PC-9 (cell line): ENCODE results near the gene CLDN5. TPM values are rescaled to one million over a fixed set of nuclear protein-coding genes. Genes with fewer than 3 reads are reported as not detected.

Experiments used
- BruUV-seq: library from RNA; stranded (reverse); fragments of 400-500 nt; replicated peaks from 2 replicates; lab custom pipeline; 2021; lab: Mats Ljungman, UMichigan
- CTCF ChIA-PET: fragments of 300-600 bp; sonication (Branson Sonifier 250); formaldehyde crosslinking; loops from one replicate; lab custom pipeline; 2022; ENCODE audit warnings: antibody characterized with exemption; lab: Charles Lee
- POLR2A ChIA-PET: fragments of 300-600 bp; sonication (Branson Sonifier 250); formaldehyde crosslinking; loops from one replicate; lab custom pipeline; 2022; ENCODE audit warnings: antibody characterized with exemption; ENCODE audit not compliant: unreplicated experiment; lab: Charles Lee
- DNase-seq, 2 experiments: peaks; one replicate each; pipeline versions ENCODE4 v3.0.0 to v3.0.0-alpha.2; 2015 to 2022; ENCODE audit warnings: mixed read lengths in 1 of 2
- H2AFZ ChIP-seq: fragments of 200-600 bp; sonication (generic); 2 replicates; pipeline ENCODE4 v1.8.1; 2017; ENCODE audit warnings: antibody characterized with exemption
- H3F3A ChIP-seq: fragments of 200-600 bp; sonication (generic); 2 replicates; pipeline ENCODE4 v1.8.1; 2017; ENCODE audit warnings: antibody characterized with exemption, mild to moderate bottlenecking, low read depth; ENCODE audit not compliant: insufficient read depth
- H3K27ac ChIP-seq: fragments of 200-600 bp; sonication (generic); 2 replicates; pipeline ENCODE4 v1.6.1; 2016; ENCODE audit warnings: mixed run types
- H3K27me3 ChIP-seq: fragments of 200-600 bp; sonication (generic); 2 replicates; pipeline ENCODE4 v1.6.1; 2016; ENCODE audit warnings: low read depth, mixed run types; ENCODE audit not compliant: insufficient read depth
- H3K36me3 ChIP-seq: fragments of 200-600 bp; sonication (generic); 2 replicates; pipeline ENCODE4 v1.6.1; 2016; ENCODE audit warnings: low read depth, mixed run types
- H3K4me1 ChIP-seq: fragments of 200-600 bp; sonication (generic); replicated peaks from 2 replicates; pipeline ENCODE4 v1.6.1; 2016; ENCODE audit warnings: mixed run types; ENCODE audit not compliant: insufficient read depth
- H3K4me2 ChIP-seq: fragments of 200-600 bp; sonication (generic); 2 replicates; pipeline ENCODE4 v1.6.1; 2017; ENCODE audit warnings: mixed run types
- H3K4me3 ChIP-seq: fragments of 200-600 bp; sonication (generic); 2 replicates; pipeline ENCODE4 v1.6.1; 2016; ENCODE audit warnings: mixed run types
- H3K79me2 ChIP-seq: fragments of 200-600 bp; sonication (generic); 2 replicates; pipeline ENCODE4 v1.6.1; 2017; ENCODE audit warnings: low read depth, mixed run types
- H3K9me2 ChIP-seq: fragments of 200-600 bp; sonication (generic); 2 replicates; pipeline ENCODE4 v1.8.1; 2017; ENCODE audit warnings: mild to moderate bottlenecking; ENCODE audit not compliant: insufficient read depth
- H3K9me3 ChIP-seq: fragments of 200-600 bp; sonication (generic); 2 replicates; pipeline ENCODE4 v1.8.1; 2016; ENCODE audit warnings: low read depth; ENCODE audit not compliant: insufficient read depth
- H4K20me1 ChIP-seq: fragments of 200-600 bp; sonication (generic); 2 replicates; pipeline ENCODE4 v1.8.1; 2017; ENCODE audit not compliant: insufficient read depth
- CTCF ChIP-seq: fragments of 200-600 bp; sonication (generic); conservative IDR thresholded peaks from 2 replicates; pipeline ENCODE4 v1.6.1; 2017; ENCODE audit warnings: mixed run types, antibody characterized with exemption, mild to moderate bottlenecking, moderate library complexity
- EZH2 ChIP-seq: fragments of 200-600 bp; sonication (generic); IDR thresholded peaks from 2 replicates; pipeline ENCODE4 v1.8.0; 2017; ENCODE audit warnings: antibody characterized with exemption, low read depth
- intact Hi-C: fragments of 100-400 bp; cut with micrococcal nuclease; formaldehyde crosslinking; loops from one replicate; pipeline ENCODE4 v1.10.0; 2022; ENCODE audit not compliant: unreplicated experiment
- total RNA-seq: library from RNA; stranded (reverse); gene quantifications from 2 replicates; pipeline ENCODE4 v1.2.3, GENCODE V29; 2021

The CLDN5 gene
- total RNA-seq, 1 experiment from 2014 or later = not detected

- Histone ChIP-seq H4K20me1 (no peaks in the 10 kb centered on the region), H3K27ac (no peak overlapping the region), H3K36me3 (no peaks in the 10 kb centered on the region), H3K9me3 (no peaks in the 10 kb centered on the region), H3K27me3 (no peaks in the 10 kb centered on the region), H3K4me2 (no peak overlapping the region), H2AFZ (no peak overlapping the region), H3F3A (no peaks in the 10 kb centered on the region), H3K4me1 (no peaks in the 10 kb centered on the region), H3K79me2 (no peaks in the 10 kb centered on the region), H3K4me3 (no peak overlapping the region), H3K9me2 (no peaks in the 10 kb centered on the region)
- TF ChIP-seq EZH2 (no peak), CTCF (no peak)
- intact Hi-C loops = no loop called here
- POLR2A ChIA-PET = no interaction called here
- DNase-seq = no peak
- CTCF ChIA-PET = no interaction called here
- no TSS peak for BruUV-seq
Measured at GRCh38 chr22:19527861-19528417, 3.7 kb upstream of the CLDN5 start.

GRCh38 chr22:19527321-19527721 lies 3.1 kb upstream of the CLDN5 start:
- TF ChIP-seq EZH2 = no peak
- TF ChIP-seq CTCF = no peak
- Histone ChIP-seq H3K4me2 (no peak overlapping the region), H3K27me3 (no peaks in the 10 kb centered on the region), H4K20me1 (no peaks in the 10 kb centered on the region), H3K36me3 (no peaks in the 10 kb centered on the region), H3F3A (no peaks in the 10 kb centered on the region), H3K27ac (no peak overlapping the region), H3K9me2 (no peaks in the 10 kb centered on the region), H3K4me1 (no peaks in the 10 kb centered on the region), H3K9me3 (no peaks in the 10 kb centered on the region), H3K79me2 (no peaks in the 10 kb centered on the region), H2AFZ (no peak overlapping the region), H3K4me3 (no peak overlapping the region)
- ChIA-PET POLR2A (no interaction called here), CTCF (no interaction called here)
- no TSS peak for BruUV-seq
- intact Hi-C loops = no loop called here
- DNase-seq = no peak

GRCh38 chr22:19526702-19527111 lies 2.5 kb upstream of the CLDN5 start:
- no peak for DNase-seq
- H3K9me3 ChIP-seq = no peaks in the 10 kb centered on the region
- no peaks in the 10 kb centered on the region for H3K27me3 ChIP-seq
- CTCF ChIA-PET = no interaction called here
- H3K27ac ChIP-seq = no peak overlapping the region
- H3K79me2 ChIP-seq = no peaks in the 10 kb centered on the region
- POLR2A ChIA-PET = no interaction called here
- intact Hi-C loops = no loop called here
- no peaks in the 10 kb centered on the region for H3K36me3 ChIP-seq
- TF ChIP-seq EZH2 (no peak), CTCF (no peak)
- no peaks in the 10 kb centered on the region for H3K9me2 ChIP-seq
- BruUV-seq = no TSS peak
- no peaks in the 10 kb centered on the region for H3K4me1 ChIP-seq
- no peak overlapping the region for H3K4me2 ChIP-seq
- no peaks in the 10 kb centered on the region for H4K20me1 ChIP-seq
- no peak overlapping the region for H2AFZ ChIP-seq
- no peaks in the 10 kb centered on the region for H3F3A ChIP-seq
- H3K4me3 ChIP-seq = no peak overlapping the region
